Prostate gland (tissue), 2 donors: ENCODE results near the gene HSPG2. TPM values are rescaled to one million over a fixed set of nuclear protein-coding genes. Genes with fewer than 3 reads are reported as not detected.
"Not testable (repeated sequence)": the region's sequence is repeated elsewhere in the genome, so short reads cannot be mapped to it uniquely, and the experiment has no call there.

Source experiments
- DNase-seq: peaks from one replicate; pipeline ENCODE4 v3.0.0-alpha.2; 2019; ENCODE audit warnings: low spot score
- H3K27ac ChIP-seq, 2 donors: fragments of 200-600 bp; sonication (generic); 2 replicates each; pipeline ENCODE4 v1.5.1; 2017 to 2019
- H3K27me3 ChIP-seq: fragments of 200-600 bp; sonication (generic); replicated peaks from 2 replicates; pipeline ENCODE4 v1.5.1; 2019; ENCODE audit not compliant: insufficient read depth
- H3K36me3 ChIP-seq, 2 donors: fragments of 200-600 bp; sonication (generic); 1 replicate in 1 of 2; 2 replicates in 1 of 2; pipeline versions ENCODE4 v1.5.1 to v1.8.1; 2017 to 2019
- H3K4me1 ChIP-seq: fragments of 200-600 bp; sonication (generic); replicated peaks from 2 replicates; pipeline ENCODE4 v1.5.1; 2019
- H3K4me3 ChIP-seq, 2 donors: fragments of 200-600 bp; sonication (generic); 2 replicates each; pipeline ENCODE4 v1.5.1; 2017 to 2019
- H3K9me3 ChIP-seq: fragments of 200-600 bp; sonication (generic); 2 replicates; pipeline ENCODE4 v1.5.1; 2017
- CTCF ChIP-seq, 4 experiments: fragments of 200-600 bp in 2 of 4; fragments of 450-650 bp in 2 of 4; sonication (generic) in 2 of 4; IDR thresholded peaks; 1 replicate in 3 of 4; 2 replicates in 1 of 4; pipeline ENCODE4 v1.5.1; 2016 to 2019; ENCODE audit warnings: antibody characterized with exemption in 4 of 4, mild to moderate bottlenecking in 2 of 4, moderate library complexity in 2 of 4
- POLR2A ChIP-seq: fragments of 450-650 bp; IDR thresholded peaks from one replicate; pipeline ENCODE4 v1.6.1; 2016; ENCODE audit warnings: antibody characterized with exemption, mild to moderate bottlenecking
- POLR2AphosphoS5 ChIP-seq: sonication (generic); formaldehyde crosslinking; IDR thresholded peaks from one replicate; pipeline ENCODE4 v1.6.1; 2017; ENCODE audit warnings: antibody characterized with exemption
- WGBS: methylation state at CpG from one replicate; pipeline ENCODE4 v1.1.5; 2018; 5-methylcytosine and 5-hydroxymethylcytosine counted together
- intact Hi-C: fragments of 100-400 bp; cut with DNase I; formaldehyde crosslinking; loops from one replicate; pipeline ENCODE4 v1.14.2; 2022
- total RNA-seq, 2 donors: library from RNA; depleted of rRNA; stranded (reverse); fragments of >200 nt; gene quantifications; one replicate each; pipeline ENCODE4 v1.1.0, GENCODE V29; 2016

HSPG2 gene
- total RNA-seq, 2 donors from 2014 or later = 135 to 257 TPM

GRCh38 chr1:21793104-21793503, 144.0 kb downstream of the HSPG2 start:
- H3K36me3 ChIP-seq = no peaks in the 10 kb centered on the region
- intact Hi-C loops = no loop called here
- no peaks in the 10 kb centered on the region for H3K4me1 ChIP-seq
- no peaks in the 10 kb centered on the region for H3K27me3 ChIP-seq
- no peak overlapping the region for H3K4me3 ChIP-seq
- H3K9me3 ChIP-seq = no peaks in the 10 kb centered on the region
- no peak for TF ChIP-seq POLR2A
- TF ChIP-seq CTCF (IDR thresholded peaks at IDR 0.05) = no peak
- no peak for TF ChIP-seq POLR2AphosphoS5
- DNase-seq = no peak
- no peak overlapping the region for H3K27ac ChIP-seq
- WGBS = 96% methylated on average over 2 of the region's 2 CpGs

- Histone ChIP-seq H3K36me3 (no peaks in the 10 kb centered on the region), H3K27me3 (no peaks in the 10 kb centered on the region), H3K4me3 (no peak overlapping the region), H3K27ac (peak overlapping the region in 1 of 2 donors; percentile 80), H3K4me1 (peaks cover under 1% of the 10 kb centered on the region), H3K9me3 (no peaks in the 10 kb centered on the region)
- 62% methylated on average over 2 of the region's 2 CpGs for WGBS
- no peak for DNase-seq
- intact Hi-C loops = no loop called here
- TF ChIP-seq POLR2A = no peak
- TF ChIP-seq CTCF (IDR thresholded peaks at IDR 0.05) = no peak
- TF ChIP-seq POLR2AphosphoS5 = no peak
Measured at GRCh38 chr1:21786640-21787039, 150.5 kb downstream of the HSPG2 start.

DNA sequence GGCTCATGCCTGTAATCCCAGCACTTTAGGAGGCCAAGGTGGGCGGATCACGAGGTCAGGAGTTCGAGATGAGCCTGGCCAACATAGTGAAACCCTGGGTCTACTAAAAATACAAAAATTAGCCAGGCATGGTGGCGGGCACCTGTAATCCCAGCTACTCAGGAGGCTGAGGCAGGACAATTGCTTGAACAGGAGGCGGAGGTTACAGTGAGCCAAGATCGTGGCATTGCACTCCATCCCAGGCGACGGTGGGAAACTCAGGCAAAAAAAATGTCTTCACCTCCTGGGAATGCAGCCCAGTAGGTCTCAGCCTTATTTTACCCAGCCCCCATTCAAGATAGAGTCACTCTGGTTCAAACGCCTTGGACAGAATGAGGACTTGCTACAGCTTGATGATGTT, 151.3 kb downstream of the HSPG2 start:
- H3K27me3 ChIP-seq, H3K36me3 ChIP-seq, H3K4me3 ChIP-seq, DNase-seq, intact Hi-C loops, H3K9me3 ChIP-seq, H3K4me1 ChIP-seq, H3K27ac ChIP-seq: not testable (repeated sequence)
- 91% methylated on average over 9 of the region's 9 CpGs for WGBS

- H3K36me3 ChIP-seq = no peaks in the 10 kb centered on the region
- 53% methylated on average over 32 of the region's 32 CpGs for WGBS
- TF ChIP-seq POLR2AphosphoS5 (no peak), CTCF (IDR thresholded peaks at IDR 0.05) (no peak), POLR2A (no peak)
- H3K4me3 ChIP-seq = peak overlapping the region; percentile 90 to 94
- intact Hi-C loops = no loop called here
- no peaks in the 10 kb centered on the region for H3K27me3 ChIP-seq
- peak overlapping the region; percentile 100 for H3K27ac ChIP-seq
- no peaks in the 10 kb centered on the region for H3K9me3 ChIP-seq
- peak; percentile 6 for DNase-seq
- H3K4me1 ChIP-seq = peaks cover 4% of the 10 kb centered on the region
Measured at GRCh38 chr1:21783679-21784603, 153.2 kb downstream of the HSPG2 start.

GRCh38 chr1:21782868-21783678, 154.0 kb downstream of the HSPG2 start, which contains the start of gene USP48:
TSS of gene USP48 (minus strand) at chr1:21783149. CDS start at chr1:21782957, 192 bp downstream.
- Histone ChIP-seq H3K9me3 (no peaks in the 10 kb centered on the region), H3K4me3 (peak within 1 kb of the TSS; percentile 90 to 94), H3K36me3 (no peaks in the 10 kb centered on the region), H3K27me3 (no peaks in the 10 kb centered on the region), H3K27ac (peak within 1 kb of the TSS; percentile 100), H3K4me1 (peaks cover 4% of the 10 kb centered on the region)
- peak; percentile 98 for DNase-seq
- TF ChIP-seq CTCF (IDR thresholded peaks at IDR 0.05) = peak in 1 of 4 experiments; percentile 10
- TF ChIP-seq POLR2AphosphoS5 = peak; percentile 92
- TF ChIP-seq POLR2A = peak; percentile 87
- WGBS = under 1% methylated on average over 57 of the region's 82 CpGs
- intact Hi-C loops = no loop called here
